ENCODE data around the gene NTRK3. TPM values are rescaled to one million over a fixed set of nuclear protein-coding genes. Genes with fewer than 3 reads are reported as not detected.

NTRK3 gene
- total RNA-seq, 1 experiment from 2014 or later = not detected

- Mint-ChIP-seq H3K4me3 (ENCODE audit: unreplicated experiment) (no peak overlapping the region), H3K27me3 (ENCODE audit: insufficient read depth, unreplicated experiment) (no peaks in the 10 kb centered on the region), H3K27ac (ENCODE audit: low read depth, unreplicated experiment) (no peak overlapping the region), H3K9me3 (ENCODE audit: unreplicated experiment) (peaks cover 48% of the 10 kb centered on the region), H3K36me3 (ENCODE audit: insufficient read depth, unreplicated experiment) (no peaks in the 10 kb centered on the region), H3K4me1 (ENCODE audit: insufficient read depth, unreplicated experiment) (no peaks in the 10 kb centered on the region)
- DNase-seq (ENCODE audit: unreplicated experiment) = no peak
- CTCF ChIA-PET = no interaction called here
- no TSS peak for BruUV-seq (replicated peaks)
- POLR2A ChIA-PET = no interaction called here
- intact Hi-C loops (cut with micrococcal nuclease) = no loop called here
- no peak for TF ChIP-seq CTCF (IDR thresholded peaks at IDR 0.05; ENCODE audit: unreplicated experiment)
Observed at GRCh38 chr15:88142121-88142520, 114.4 kb downstream of the NTRK3 start.

GRCh38 chr15:88141269-88141889 lies 115.2 kb downstream of the NTRK3 start:
- H3K9me3 Mint-ChIP-seq (ENCODE audit: unreplicated experiment) = peaks cover 50% of the 10 kb centered on the region
- intact Hi-C loops (cut with micrococcal nuclease) = no loop called here
- no peaks in the 10 kb centered on the region for H3K36me3 Mint-ChIP-seq (ENCODE audit: insufficient read depth, unreplicated experiment)
- H3K27ac Mint-ChIP-seq (ENCODE audit: low read depth, unreplicated experiment) = no peak overlapping the region
- POLR2A ChIA-PET = no interaction called here
- no peaks in the 10 kb centered on the region for H3K27me3 Mint-ChIP-seq (ENCODE audit: insufficient read depth, unreplicated experiment)
- CTCF ChIA-PET = no interaction called here
- no peaks in the 10 kb centered on the region for H3K4me1 Mint-ChIP-seq (ENCODE audit: insufficient read depth, unreplicated experiment)
- BruUV-seq (replicated peaks) = no TSS peak
- no peak overlapping the region for H3K4me3 Mint-ChIP-seq (ENCODE audit: unreplicated experiment)
- no peak for DNase-seq (ENCODE audit: unreplicated experiment)
- no peak for TF ChIP-seq CTCF (IDR thresholded peaks at IDR 0.05; ENCODE audit: unreplicated experiment)

- no peak for DNase-seq (ENCODE audit: unreplicated experiment)
- intact Hi-C loops (cut with micrococcal nuclease) = no loop called here
- Mint-ChIP-seq H3K36me3 (ENCODE audit: insufficient read depth, unreplicated experiment) (no peaks in the 10 kb centered on the region), H3K4me3 (ENCODE audit: unreplicated experiment) (no peak overlapping the region), H3K27ac (ENCODE audit: low read depth, unreplicated experiment) (no peak overlapping the region), H3K4me1 (ENCODE audit: insufficient read depth, unreplicated experiment) (no peaks in the 10 kb centered on the region), H3K27me3 (ENCODE audit: insufficient read depth, unreplicated experiment) (no peaks in the 10 kb centered on the region), H3K9me3 (ENCODE audit: unreplicated experiment) (peaks cover 45% of the 10 kb centered on the region)
- ChIA-PET CTCF (no interaction called here), POLR2A (no interaction called here)
- TF ChIP-seq CTCF (IDR thresholded peaks at IDR 0.05; ENCODE audit: unreplicated experiment) = no peak
- BruUV-seq (replicated peaks) = no TSS peak
Observed at GRCh38 chr15:88140398-88140797, 116.1 kb downstream of the NTRK3 start.

- no peak overlapping the region for H3K27ac Mint-ChIP-seq (ENCODE audit: low read depth, unreplicated experiment)
- no peak for TF ChIP-seq CTCF (IDR thresholded peaks at IDR 0.05; ENCODE audit: unreplicated experiment)
- H3K4me3 Mint-ChIP-seq (ENCODE audit: unreplicated experiment) = no peak overlapping the region
- H3K4me1 Mint-ChIP-seq (ENCODE audit: insufficient read depth, unreplicated experiment) = no peaks in the 10 kb centered on the region
- ChIA-PET CTCF (no interaction called here), POLR2A (no interaction called here)
- no peak for DNase-seq (ENCODE audit: unreplicated experiment)
- H3K9me3 Mint-ChIP-seq (ENCODE audit: unreplicated experiment) = peaks cover 44% of the 10 kb centered on the region
- H3K27me3 Mint-ChIP-seq (ENCODE audit: insufficient read depth, unreplicated experiment) = no peaks in the 10 kb centered on the region
- intact Hi-C loops (cut with micrococcal nuclease) = no loop called here
- no peaks in the 10 kb centered on the region for H3K36me3 Mint-ChIP-seq (ENCODE audit: insufficient read depth, unreplicated experiment)
- no TSS peak for BruUV-seq (replicated peaks)
Observed at GRCh38 chr15:88139936-88140335, 116.6 kb downstream of the NTRK3 start.

All from MCF 10A (cell line).